GM12892 (cell line): ENCODE results near the gene PPP1R9A.

Experiments
- POLR2A ChIP-seq: IDR thresholded peaks from 2 replicates; pipeline ENCODE4 v1.6.1; 2011; ENCODE audit warnings: low read depth, low read length, control low read depth
- POLR2AphosphoS5 ChIP-seq: IDR thresholded peaks from 2 replicates; pipeline ENCODE4 v1.6.1; 2011; ENCODE audit warnings: low read depth, low read length, control low read depth
- TAF1 ChIP-seq: IDR thresholded peaks from 2 replicates; pipeline ENCODE4 v1.6.1; 2011; ENCODE audit warnings: low read depth, mild to moderate bottlenecking, control low read depth, low read length, borderline replicate concordance

DNA sequence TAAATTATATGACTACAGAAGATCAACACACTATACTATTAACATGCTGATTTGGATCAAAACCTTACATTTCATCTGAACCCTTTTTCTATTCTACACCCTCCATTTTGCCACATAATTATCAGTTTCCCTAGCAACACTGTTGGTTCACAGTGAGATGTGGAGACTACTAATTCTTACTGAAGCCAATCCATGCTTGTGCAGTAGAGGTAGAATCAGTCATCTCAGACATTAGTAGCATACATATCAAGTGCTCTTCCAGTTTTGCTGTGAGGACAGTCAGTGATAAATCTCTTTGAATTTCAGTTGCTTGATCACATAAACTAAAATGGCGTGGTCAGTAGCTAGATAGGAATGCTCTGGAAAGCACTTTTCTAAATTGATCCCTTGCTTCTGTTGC, 346.6 kb downstream of the PPP1R9A start:
- no peak for TF ChIP-seq POLR2AphosphoS5
- TF ChIP-seq TAF1, result no peak
- TF ChIP-seq POLR2A, result no peak
